ENCODE results near the gene PABPN1. TPM values are rescaled to one million over a fixed set of nuclear protein-coding genes. Genes with fewer than 3 reads are reported as not detected.

PABPN1 gene
- total and polyA plus RNA-seq, 2 of the 13 experiments (the other 11 are each of a cell fraction or from before 2014, with no cell fraction given), result 233 to 524 TPM

DNA sequence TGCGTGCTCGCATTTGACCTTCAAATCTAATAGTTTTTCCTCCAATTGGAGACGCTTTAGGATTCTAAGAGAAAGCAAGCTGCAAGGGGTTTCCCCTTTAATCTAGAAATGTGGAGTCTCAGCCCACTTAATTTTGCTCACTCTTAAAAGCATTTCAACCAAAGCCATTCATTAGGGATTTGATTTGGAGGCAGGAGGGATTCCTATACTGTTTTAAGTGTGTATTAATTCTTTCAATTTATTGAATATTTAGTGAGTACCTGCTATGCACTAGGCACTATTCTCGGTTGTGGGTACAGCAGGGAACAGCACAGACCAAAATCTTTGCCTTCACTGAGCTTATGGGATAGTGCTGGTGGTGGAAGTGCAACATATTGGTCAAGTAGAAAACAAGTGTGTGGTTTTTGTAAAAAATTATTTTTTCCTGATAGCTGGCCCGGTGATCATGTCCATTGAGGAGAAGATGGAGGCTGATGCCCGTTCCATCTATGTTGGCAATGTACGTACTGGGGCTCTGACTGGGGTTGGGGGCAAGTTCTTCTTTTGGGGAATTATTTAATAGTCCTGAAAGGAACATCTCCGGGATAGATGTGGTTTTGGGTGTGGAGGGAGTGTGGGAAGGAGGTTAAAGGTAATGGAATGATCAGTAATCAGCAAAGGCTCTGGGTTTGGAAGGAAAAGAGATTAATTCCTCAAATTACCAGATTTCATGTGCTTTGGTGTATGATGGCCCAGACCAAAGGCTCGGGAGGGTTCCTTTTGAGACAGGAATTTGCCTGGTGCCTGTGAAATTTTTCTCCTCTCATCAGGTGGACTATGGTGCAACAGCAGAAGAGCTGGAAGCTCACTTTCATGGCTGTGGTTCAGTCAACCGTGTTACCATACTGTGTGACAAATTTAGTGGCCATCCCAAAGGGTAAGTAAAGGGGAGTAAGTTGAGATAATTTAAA, 1.6 kb downstream of the PABPN1 start:
- in situ Hi-C loops (cut with HindIII; ENCODE audit: extremely low pct_ligation_motif_present, low pct_unique_long_range_greater_than_20kb) (loop anchor here (5.0 to 25.0 kb wide), 2 partner anchors 234 to 814 kb away; partner anchors contain the start of genes EMC9, FITM1, PSME1 and PSME2), intact Hi-C loops (cut with micrococcal nuclease; ENCODE audit: unreplicated experiment) (loop anchor here (2.0 kb wide), 1 partner anchor 234 kb away; the partner anchor contains the start of gene THTPA)
- ChIA-PET POLR2A (interaction anchor here (0.7 to 13.2 kb wide), 45 partner anchors 13 to 1119 kb away, joined by 3 to 1053 read pairs (median 10); partner anchors contain the start of genes ACIN1, AJUBA, AP1G2 and BCL2L2), CTCF (ENCODE audit: low intra/inter-chr PET ratio, low total read pairs) (interaction anchor here (1.5 to 1.9 kb wide), 2 partner anchors 17 to 22 kb away, joined by 4 to 7 read pairs; partner anchors contain the start of gene BCL2L2)
- peaks cover 18 to 36% of the 10 kb centered on the region in 2 experiments for H3K36me3 ChIP-seq (replicated peaks in 1 of 2; ENCODE audit: control insufficient read depth in 1 of 2, insufficient read depth in 2 of 2, low read length in 2 of 2)
- no peak for DNase-seq (ENCODE audit: low spot score)
- no peaks in the 10 kb centered on the region for H3K9me3 ChIP-seq (ENCODE audit: low read length)
- peaks cover 41% of the 10 kb centered on the region for H3K4me1 ChIP-seq (ENCODE audit: insufficient read depth, low read length)
- peak overlapping the region; percentile 99 for H3K9ac ChIP-seq (ENCODE audit: insufficient read depth, low read depth, low read length)
- H3K79me2 ChIP-seq (ENCODE audit: insufficient read depth, low read length), result peaks cover 23% of the 10 kb centered on the region
- H3K4me2 ChIP-seq (ENCODE audit: low read depth, low read length), result peak overlapping the region; percentile 96
- no peak for ATAC-seq
- TSS peak; percentile 46 for BruUV-seq (replicated peaks)
- WGBS (ENCODE audit: low lambda C conversion rate), result 46% methylated on average over 10 of the region's 10 CpGs
- H2AFZ ChIP-seq (ENCODE audit: low read length), result no peak overlapping the region
- H3K4me3 ChIP-seq (replicated peaks in 1 of 3; ENCODE audit: insufficient read depth in 1 of 3, low read depth in 2 of 3, low read length in 3 of 3), result peak overlapping the region; percentile 79 to 99 (median 98)
- peaks cover 0 to 6% of the 10 kb centered on the region in 2 experiments; a peak in 2 of 5 replicates for H3K27me3 ChIP-seq (ENCODE audit: control insufficient read depth in 1 of 2, insufficient read depth in 2 of 2, low read length in 2 of 2)
- FAIRE-seq, result no peak
- peaks cover 11% of the 10 kb centered on the region; the same call in 1 of the 2 replicates for H4K20me1 ChIP-seq (ENCODE audit: insufficient read depth, low read length)
- H3K27ac ChIP-seq (ENCODE audit: extremely low read length, insufficient read depth, low read length), result peak overlapping the region; percentile 95
- TF ChIP-seq HMGXB3 (CRISPR knock-in tag; IDR thresholded peaks at IDR 0.05; ENCODE audit: borderline replicate concordance), result no peak; the same call in 1 of the 2 replicates
- TF ChIP-seq RAD21 (CRISPR knock-in tag; IDR thresholded peaks at IDR 0.05), result peak; percentile 29; the same call in 1 of the 2 replicates
- TF ChIP-seq ATF4 (CRISPR knock-in tag; IDR thresholded peaks at IDR 0.05), result 0 out of 4 replicates have a peak, but pooled peaks of 1 of the 2 experiments have one; percentile 17
- TF ChIP-seq ELF4 (CRISPR knock-in tag; IDR thresholded peaks at IDR 0.05; ENCODE audit: borderline replicate concordance), result peak; percentile 57; the same call in 1 of the 2 replicates
- 0 out of 2 replicates have a peak, but pooled peaks have one; percentile 30 for TF ChIP-seq ZNF567 (CRISPR knock-in tag; IDR thresholded peaks at IDR 0.05; ENCODE audit: borderline replicate concordance)
- TF ChIP-seq CHD4 (IDR thresholded peaks at IDR 0.05; ENCODE audit: borderline replicate concordance, low read length), result no peak
- TF ChIP-seq POLR2A (IDR thresholded peaks at IDR 0.05; ENCODE audit: insufficient read depth in 1 of 2, low read depth in 2 of 2, low read length in 2 of 2), result peak in 1 of 2 experiments; percentile 40; a peak in 2 of 4 replicates
- no peak for TF ChIP-seq HMGXB4 (CRISPR knock-in tag; IDR thresholded peaks at IDR 0.05; ENCODE audit: borderline replicate concordance in 1 of 2, low read depth in 1 of 2)
- 0 out of 2 replicates have a peak, but pooled peaks have one; percentile 2 for TF ChIP-seq NR2F6 (IDR thresholded peaks at IDR 0.05)
- TF ChIP-seq NR2F6 (CRISPR knock-in tag; IDR thresholded peaks at IDR 0.05), result no peak
- TF ChIP-seq, protein P1, sequence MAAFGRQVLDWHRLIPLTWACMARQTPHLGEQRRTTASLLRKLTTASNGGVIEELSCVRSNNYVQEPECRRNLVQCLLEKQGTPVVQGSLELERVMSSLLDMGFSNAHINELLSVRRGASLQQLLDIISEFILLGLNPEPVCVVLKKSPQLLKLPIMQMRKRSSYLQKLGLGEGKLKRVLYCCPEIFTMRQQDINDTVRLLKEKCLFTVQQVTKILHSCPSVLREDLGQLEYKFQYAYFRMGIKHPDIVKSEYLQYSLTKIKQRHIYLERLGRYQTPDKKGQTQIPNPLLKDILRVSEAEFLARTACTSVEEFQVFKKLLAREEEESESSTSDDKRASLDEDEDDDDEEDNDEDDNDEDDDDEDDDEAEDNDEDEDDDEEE (CRISPR knock-in tag; IDR thresholded peaks at IDR 0.05), result peak; percentile 74; the same call in 1 of the 2 replicates
- 0 out of 2 replicates have a peak, but pooled peaks have one; percentile 31 for TF ChIP-seq ZNF563 (CRISPR knock-in tag; IDR thresholded peaks at IDR 0.05)
